SK-N-SH (cell line): ENCODE measurements around the gene SS18. TPM values are rescaled to one million over a fixed set of nuclear protein-coding genes. Genes with fewer than 3 reads are reported as not detected.

ENCODE experiments used
- CTCF ChIA-PET: fragments of 300-600, 350-600 bp; formaldehyde crosslinking; extraction: SDS; loops from one replicate; lab custom pipeline; 2021; lab: Yijun Ruan, JAX
- POLR2A ChIA-PET: fragments of 350-600 bp; sonication (Branson Sonifier 250); formaldehyde crosslinking; extraction: SDS; loops from one replicate; lab custom pipeline; 2020; ENCODE audit warnings: antibody characterized with exemption, inconsistent platforms; lab: Yijun Ruan, JAX
- DNase-seq: peaks from one replicate; pipeline ENCODE4 v3.0.0; 2012
- H2AFZ ChIP-seq: fragments of 200-600 bp; sonication (generic); 2 replicates; pipeline ENCODE4 v1.8.1; 2016; ENCODE audit warnings: antibody characterized with exemption, mild to moderate bottlenecking, low read depth
- H3F3A ChIP-seq: fragments of 200-600 bp; sonication (generic); replicated peaks from 2 replicates; pipeline ENCODE3; 2016; ENCODE audit warnings: antibody characterized with exemption, mild to moderate bottlenecking; ENCODE audit not compliant: insufficient read depth
- H3K27ac ChIP-seq, 2 experiments: fragments of 200-500 bp in 1 of 2; fragments of 200-600 bp in 1 of 2; sonication (Bioruptor generic) in 1 of 2; sonication (generic), shearing (Covaris generic) in 1 of 2; 2 replicates each; pipeline versions ENCODE4 v1.5.1 to v1.6.1; 2014 to 2016; ENCODE audit warnings: low read depth in 2 of 2, inconsistent platforms in 1 of 2, low read length in 1 of 2, mild to moderate bottlenecking in 1 of 2, mixed read lengths in 1 of 2
- H3K27me3 ChIP-seq: fragments of 200-600 bp; sonication (generic), shearing (Covaris generic); 2 replicates; pipeline ENCODE4 v1.6.1; 2016; ENCODE audit warnings: mixed run types; ENCODE audit not compliant: insufficient read depth
- H3K36me3 ChIP-seq, 2 experiments: fragments of 200-500 bp in 1 of 2; fragments of 200-600 bp in 1 of 2; sonication (Bioruptor generic) in 1 of 2; sonication (generic) in 1 of 2; replicated peaks in 1 of 2; 2 replicates each; pipeline versions ENCODE3 to v1.5.1; 2014 to 2016; ENCODE audit warnings: low read length in 1 of 2, mild to moderate bottlenecking in 1 of 2; ENCODE audit not compliant: insufficient read depth in 2 of 2, control insufficient read depth in 1 of 2
- H3K4me1 ChIP-seq, 2 experiments: fragments of 200-500 bp in 1 of 2; fragments of 200-600 bp in 1 of 2; sonication (Bioruptor generic) in 1 of 2; sonication (generic), shearing (Covaris generic) in 1 of 2; 2 replicates each; pipeline versions ENCODE4 v1.5.1 to v1.6.1; 2014 to 2016; ENCODE audit warnings: low read depth in 1 of 2, low read length in 1 of 2, mixed run types in 1 of 2; ENCODE audit not compliant: insufficient read depth in 2 of 2, control insufficient read depth in 1 of 2
- H3K4me2 ChIP-seq: fragments of 200-600 bp; sonication (generic), shearing (Covaris generic); 2 replicates; pipeline ENCODE4 v1.6.1; 2017; ENCODE audit warnings: mixed run types
- H3K4me3 ChIP-seq, 2 experiments: fragments of 200-500 bp in 1 of 2; fragments of 200-600 bp in 1 of 2; sonication (Bioruptor generic) in 1 of 2; sonication (generic), shearing (Covaris generic) in 1 of 2; 2 replicates each; pipeline versions ENCODE4 v1.5.1 to v1.8.1; 2014 to 2016; ENCODE audit warnings: low read depth in 2 of 2, inconsistent platforms in 1 of 2, low read length in 1 of 2, mild to moderate bottlenecking in 1 of 2, mixed read lengths in 1 of 2, moderate library complexity in 1 of 2
- H3K79me2 ChIP-seq: fragments of 200-600 bp; sonication (generic); 2 replicates; pipeline ENCODE4 v1.8.1; 2017; ENCODE audit warnings: mild to moderate bottlenecking; ENCODE audit not compliant: insufficient read depth
- H3K9ac ChIP-seq: fragments of 200-600 bp; sonication (generic); 2 replicates; pipeline ENCODE4 v1.6.1; 2017; ENCODE audit warnings: mixed run types
- H3K9me2 ChIP-seq: fragments of 200-600 bp; sonication (generic); 2 replicates; pipeline ENCODE4 v1.6.1; 2017; ENCODE audit warnings: mixed run types
- H3K9me3 ChIP-seq: fragments of 200-600 bp; sonication (generic); 2 replicates; pipeline ENCODE4 v1.6.1; 2017; ENCODE audit warnings: mixed run types, mild to moderate bottlenecking, moderate library complexity
- H4K20me1 ChIP-seq: fragments of 200-600 bp; sonication (generic); 2 replicates; pipeline ENCODE4 v1.6.1; 2017; ENCODE audit warnings: mild to moderate bottlenecking, mixed run types; ENCODE audit not compliant: insufficient read depth
- CHD2 ChIP-seq: fragments of 150-350 bp; IDR thresholded peaks from 2 replicates; pipeline ENCODE4 v1.6.1; 2018; ENCODE audit warnings: low read length; ENCODE audit not compliant: partially characterized antibody
- FOXJ3 ChIP-seq: sonication (generic); formaldehyde crosslinking; IDR thresholded peaks from 2 replicates; pipeline ENCODE4 v1.5.1; 2020; ENCODE audit warnings: mild to moderate bottlenecking, missing genetic modification reagents
- RFX5 ChIP-seq: IDR thresholded peaks from 2 replicates; pipeline ENCODE4 v1.6.1; 2012; ENCODE audit warnings: mild to moderate bottlenecking, improper control_type of control experiment, low read length
- TAF1 ChIP-seq: IDR thresholded peaks from 2 replicates; pipeline ENCODE4 v1.6.1; 2012; ENCODE audit warnings: low read depth, mild to moderate bottlenecking, low read length, moderate library complexity, borderline replicate concordance
- TCF12 ChIP-seq: IDR thresholded peaks from 2 replicates; pipeline ENCODE4 v1.4.0; 2012
- WGBS: methylation state at CpG from one replicate; pipeline ENCODE4 v1.1.6; 2017; ENCODE audit warnings: low lambda C conversion rate; 5-methylcytosine and 5-hydroxymethylcytosine counted together
- polyA plus RNA-seq, 3 experiments: library from polyadenylated mRNA; depleted of rRNA; stranded (reverse); fragments of >200 nt; gene quantifications; 2 replicates each; pipeline ENCODE4 v1.2.3, GENCODE V29; 2012
- TF ChIP-seq, protein P1 (sequence below): fragments of 200-600 bp; sonication (generic); IDR thresholded peaks from 2 replicates; pipeline ENCODE4 v1.6.1; 2017; ENCODE audit warnings: antibody characterized with exemption, mild to moderate bottlenecking, moderate library complexity
- TF ChIP-seq, protein P2 (sequence below): fragments of 150-350 bp; IDR thresholded peaks from 2 replicates; pipeline ENCODE4 v1.6.1; 2017; ENCODE audit warnings: antibody characterized with exemption, low read length, low read depth, borderline replicate concordance
- TF ChIP-seq, protein P3 (sequence below): IDR thresholded peaks from 2 replicates; pipeline ENCODE4; 2012
- TF ChIP-seq, protein P4 (sequence below): IDR thresholded peaks from 2 replicates; pipeline ENCODE4 v1.4.0; 2012; ENCODE audit warnings: low read depth
- TF ChIP-seq, protein P5 (sequence below): IDR thresholded peaks from 2 replicates; pipeline ENCODE4 v1.6.1; 2012; ENCODE audit warnings: mild to moderate bottlenecking, low read depth, low read length, moderate library complexity

The SS18 gene
- polyA plus RNA-seq, 1 of the 3 experiments (the other 2 are of a cell fraction), result 98.6 TPM

DNA sequence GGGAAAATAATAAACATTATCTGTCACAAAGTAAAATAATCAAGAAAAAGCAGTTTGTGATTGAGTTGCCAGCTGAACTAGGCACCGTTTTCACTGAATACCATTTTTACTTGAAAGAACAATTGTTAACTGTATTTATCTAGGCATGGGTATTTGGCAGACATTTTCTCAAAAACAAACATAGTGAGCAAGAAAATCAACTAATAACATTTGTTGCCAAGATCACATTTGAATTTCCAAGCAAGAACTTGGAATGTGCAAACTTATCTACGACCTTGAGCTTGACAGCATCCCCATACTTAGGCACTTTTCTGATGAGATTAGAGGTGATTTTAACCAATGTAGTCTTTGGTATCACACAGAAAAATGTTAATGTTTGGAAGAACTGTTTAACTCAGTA lies 16.7 kb downstream of the SS18 start (continued):
- TF ChIP-seq, protein P1, sequence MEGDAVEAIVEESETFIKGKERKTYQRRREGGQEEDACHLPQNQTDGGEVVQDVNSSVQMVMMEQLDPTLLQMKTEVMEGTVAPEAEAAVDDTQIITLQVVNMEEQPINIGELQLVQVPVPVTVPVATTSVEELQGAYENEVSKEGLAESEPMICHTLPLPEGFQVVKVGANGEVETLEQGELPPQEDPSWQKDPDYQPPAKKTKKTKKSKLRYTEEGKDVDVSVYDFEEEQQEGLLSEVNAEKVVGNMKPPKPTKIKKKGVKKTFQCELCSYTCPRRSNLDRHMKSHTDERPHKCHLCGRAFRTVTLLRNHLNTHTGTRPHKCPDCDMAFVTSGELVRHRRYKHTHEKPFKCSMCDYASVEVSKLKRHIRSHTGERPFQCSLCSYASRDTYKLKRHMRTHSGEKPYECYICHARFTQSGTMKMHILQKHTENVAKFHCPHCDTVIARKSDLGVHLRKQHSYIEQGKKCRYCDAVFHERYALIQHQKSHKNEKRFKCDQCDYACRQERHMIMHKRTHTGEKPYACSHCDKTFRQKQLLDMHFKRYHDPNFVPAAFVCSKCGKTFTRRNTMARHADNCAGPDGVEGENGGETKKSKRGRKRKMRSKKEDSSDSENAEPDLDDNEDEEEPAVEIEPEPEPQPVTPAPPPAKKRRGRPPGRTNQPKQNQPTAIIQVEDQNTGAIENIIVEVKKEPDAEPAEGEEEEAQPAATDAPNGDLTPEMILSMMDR, result no peak
- TF ChIP-seq FOXJ3 (CRISPR knock-in tag) (no peak), TAF1 (no peak), TCF12 (no peak)
- TF ChIP-seq, protein P2, sequence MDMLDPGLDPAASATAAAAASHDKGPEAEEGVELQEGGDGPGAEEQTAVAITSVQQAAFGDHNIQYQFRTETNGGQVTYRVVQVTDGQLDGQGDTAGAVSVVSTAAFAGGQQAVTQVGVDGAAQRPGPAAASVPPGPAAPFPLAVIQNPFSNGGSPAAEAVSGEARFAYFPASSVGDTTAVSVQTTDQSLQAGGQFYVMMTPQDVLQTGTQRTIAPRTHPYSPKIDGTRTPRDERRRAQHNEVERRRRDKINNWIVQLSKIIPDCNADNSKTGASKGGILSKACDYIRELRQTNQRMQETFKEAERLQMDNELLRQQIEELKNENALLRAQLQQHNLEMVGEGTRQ, result no peak
- TF ChIP-seq, protein P3, sequence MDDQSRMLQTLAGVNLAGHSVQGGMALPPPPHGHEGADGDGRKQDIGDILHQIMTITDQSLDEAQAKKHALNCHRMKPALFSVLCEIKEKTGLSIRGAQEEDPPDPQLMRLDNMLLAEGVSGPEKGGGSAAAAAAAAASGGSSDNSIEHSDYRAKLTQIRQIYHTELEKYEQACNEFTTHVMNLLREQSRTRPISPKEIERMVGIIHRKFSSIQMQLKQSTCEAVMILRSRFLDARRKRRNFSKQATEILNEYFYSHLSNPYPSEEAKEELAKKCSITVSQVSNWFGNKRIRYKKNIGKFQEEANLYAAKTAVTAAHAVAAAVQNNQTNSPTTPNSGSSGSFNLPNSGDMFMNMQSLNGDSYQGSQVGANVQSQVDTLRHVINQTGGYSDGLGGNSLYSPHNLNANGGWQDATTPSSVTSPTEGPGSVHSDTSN, result no peak
- TF ChIP-seq, protein P4, sequence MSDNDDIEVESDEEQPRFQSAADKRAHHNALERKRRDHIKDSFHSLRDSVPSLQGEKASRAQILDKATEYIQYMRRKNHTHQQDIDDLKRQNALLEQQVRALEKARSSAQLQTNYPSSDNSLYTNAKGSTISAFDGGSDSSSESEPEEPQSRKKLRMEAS, result no peak
- TF ChIP-seq, protein P5, sequence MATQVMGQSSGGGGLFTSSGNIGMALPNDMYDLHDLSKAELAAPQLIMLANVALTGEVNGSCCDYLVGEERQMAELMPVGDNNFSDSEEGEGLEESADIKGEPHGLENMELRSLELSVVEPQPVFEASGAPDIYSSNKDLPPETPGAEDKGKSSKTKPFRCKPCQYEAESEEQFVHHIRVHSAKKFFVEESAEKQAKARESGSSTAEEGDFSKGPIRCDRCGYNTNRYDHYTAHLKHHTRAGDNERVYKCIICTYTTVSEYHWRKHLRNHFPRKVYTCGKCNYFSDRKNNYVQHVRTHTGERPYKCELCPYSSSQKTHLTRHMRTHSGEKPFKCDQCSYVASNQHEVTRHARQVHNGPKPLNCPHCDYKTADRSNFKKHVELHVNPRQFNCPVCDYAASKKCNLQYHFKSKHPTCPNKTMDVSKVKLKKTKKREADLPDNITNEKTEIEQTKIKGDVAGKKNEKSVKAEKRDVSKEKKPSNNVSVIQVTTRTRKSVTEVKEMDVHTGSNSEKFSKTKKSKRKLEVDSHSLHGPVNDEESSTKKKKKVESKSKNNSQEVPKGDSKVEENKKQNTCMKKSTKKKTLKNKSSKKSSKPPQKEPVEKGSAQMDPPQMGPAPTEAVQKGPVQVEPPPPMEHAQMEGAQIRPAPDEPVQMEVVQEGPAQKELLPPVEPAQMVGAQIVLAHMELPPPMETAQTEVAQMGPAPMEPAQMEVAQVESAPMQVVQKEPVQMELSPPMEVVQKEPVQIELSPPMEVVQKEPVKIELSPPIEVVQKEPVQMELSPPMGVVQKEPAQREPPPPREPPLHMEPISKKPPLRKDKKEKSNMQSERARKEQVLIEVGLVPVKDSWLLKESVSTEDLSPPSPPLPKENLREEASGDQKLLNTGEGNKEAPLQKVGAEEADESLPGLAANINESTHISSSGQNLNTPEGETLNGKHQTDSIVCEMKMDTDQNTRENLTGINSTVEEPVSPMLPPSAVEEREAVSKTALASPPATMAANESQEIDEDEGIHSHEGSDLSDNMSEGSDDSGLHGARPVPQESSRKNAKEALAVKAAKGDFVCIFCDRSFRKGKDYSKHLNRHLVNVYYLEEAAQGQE, result no peak

DNA sequence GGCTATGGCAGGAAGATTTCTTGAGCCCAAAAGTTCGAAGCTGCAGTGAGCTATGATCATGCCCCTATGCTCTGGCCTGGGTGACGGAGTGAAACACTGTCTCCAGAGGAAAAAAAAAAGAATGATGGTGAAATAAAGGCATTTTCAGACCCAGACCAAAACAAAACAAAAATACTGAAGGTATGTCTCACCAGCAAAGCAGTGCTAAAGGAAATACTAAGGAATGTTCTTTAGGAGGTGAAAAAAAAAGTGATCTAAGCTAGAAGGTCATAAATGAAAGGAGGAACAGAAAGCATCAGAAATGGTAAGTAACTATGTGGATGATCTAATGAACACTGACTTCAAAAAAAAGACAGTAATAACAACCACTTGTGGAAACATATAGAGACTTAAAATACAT lies 18.7 kb downstream of the SS18 start:
- ChIA-PET POLR2A (no interaction called here), CTCF (interaction anchor here (0.7 kb wide), 1 partner anchor 14 kb away, joined by 3 read pairs; no protein-coding TSS in a partner anchor)
- Histone ChIP-seq H3K4me1 (peaks cover 4 to 10% of the 10 kb centered on the region in 2 experiments; a peak in 2 of 4 replicates), H3K9me3 (0 out of 2 replicates have a peak, but pooled peaks cover 14% of the 10 kb centered on the region), H4K20me1 (peaks cover 7% of the 10 kb centered on the region; the same call in 1 of the 2 replicates), H3K4me2 (no peak overlapping the region), H2AFZ (no peak overlapping the region), H3K9me2 (no peaks in the 10 kb centered on the region; the same call in 1 of the 2 replicates), H3K27ac (no peak overlapping the region), H3K79me2 (peaks cover 96% of the 10 kb centered on the region), H3F3A (peaks cover 25% of the 10 kb centered on the region), H3K9ac (no peak overlapping the region), H3K4me3 (no peak overlapping the region; a peak in 1 of 4 replicates), H3K36me3 (peaks cover 82 to 98% of the 10 kb centered on the region in 2 experiments), H3K27me3 (no peaks in the 10 kb centered on the region)
- TF ChIP-seq, protein P2, result no peak
- TF ChIP-seq RFX5 (no peak), TAF1 (no peak), CHD2 (no peak)
- DNase-seq, result no peak
- 97% methylated on average over 2 of the region's 2 CpGs for WGBS
